Loucy (cell line): ENCODE measurements around the gene PCTP.

Source experiments
- H2AFZ ChIP-seq: fragments of 200-600 bp; sonication (generic); 2 replicates; pipeline ENCODE4 v1.6.0; 2016; ENCODE audit warnings: antibody characterized with exemption, mild to moderate bottlenecking, low read length, moderate library complexity
- H3F3A ChIP-seq: fragments of 200-600 bp; 2 replicates; pipeline ENCODE4 v1.6.0; 2016; ENCODE audit warnings: antibody characterized with exemption, low read depth, mild to moderate bottlenecking
- H3K27me3 ChIP-seq: fragments of 200-600 bp; sonication (generic); 2 replicates; pipeline ENCODE4 v1.6.1; 2014; ENCODE audit warnings: low read length, mild to moderate bottlenecking; ENCODE audit not compliant: insufficient read depth, poor library complexity, severe bottlenecking
- H3K36me3 ChIP-seq: fragments of 200-600 bp; sonication (generic); 2 replicates; pipeline ENCODE4 v1.6.1; 2016; ENCODE audit warnings: low read length; ENCODE audit not compliant: insufficient read depth
- H3K4me1 ChIP-seq: fragments of 200-600 bp; sonication (generic); 2 replicates; pipeline ENCODE4 v1.5.1; 2014; ENCODE audit warnings: low read length, mild to moderate bottlenecking; ENCODE audit not compliant: insufficient read depth, poor library complexity, severe bottlenecking
- H3K4me2 ChIP-seq: fragments of 200-600 bp; sonication (generic); 2 replicates; pipeline ENCODE4 v1.6.0; 2014; ENCODE audit warnings: antibody characterized with exemption, low read length, low read depth, mild to moderate bottlenecking; ENCODE audit not compliant: poor library complexity, severe bottlenecking
- H3K4me3 ChIP-seq: fragments of 200-600 bp; sonication (generic); 2 replicates; pipeline ENCODE4 v1.5.1; 2014; ENCODE audit warnings: low read length, mild to moderate bottlenecking, mixed read lengths; ENCODE audit not compliant: poor library complexity, severe bottlenecking
- H3K79me2 ChIP-seq: fragments of 200-600 bp; sonication (generic); 2 replicates; pipeline ENCODE4 v1.6.1; 2014; ENCODE audit warnings: low read length; ENCODE audit not compliant: insufficient read depth
- H3K9ac ChIP-seq: fragments of 200-600 bp; sonication (generic); 2 replicates; pipeline ENCODE4 v1.6.0; 2014; ENCODE audit warnings: mild to moderate bottlenecking, low read depth, low read length, moderate library complexity; ENCODE audit not compliant: poor library complexity, severe bottlenecking
- H3K9me2 ChIP-seq: fragments of 200-600 bp; sonication (generic); replicated peaks from 2 replicates; pipeline ENCODE4 v1.6.1; 2016; ENCODE audit warnings: low read depth, low read length, mixed read lengths
- H3K9me3 ChIP-seq: fragments of 200-600 bp; sonication (generic); 2 replicates; pipeline ENCODE4 v1.6.1; 2014; ENCODE audit warnings: mild to moderate bottlenecking, antibody characterized with exemption, low read length, low read depth; ENCODE audit not compliant: insufficient read depth
- H4K20me1 ChIP-seq: fragments of 200-600 bp; sonication (generic); 2 replicates; pipeline ENCODE4 v1.6.0; 2014; ENCODE audit warnings: antibody characterized with exemption, low read length, mild to moderate bottlenecking; ENCODE audit not compliant: insufficient read depth, poor library complexity, severe bottlenecking
- CTCF ChIP-seq: fragments of 200-600 bp; sonication (generic); conservative IDR thresholded peaks from 2 replicates; pipeline ENCODE4 v1.5.1; 2014; ENCODE audit warnings: mild to moderate bottlenecking, antibody characterized with exemption, low read length
- EZH2phosphoT487 ChIP-seq: fragments of 200-600 bp; IDR thresholded peaks from 2 replicates; pipeline ENCODE4 v1.6.1; 2018; ENCODE audit warnings: antibody characterized with exemption, mild to moderate bottlenecking, moderate library complexity, borderline replicate concordance

The PCTP gene

GRCh38 chr17:55729484-55729883 is 21.4 kb upstream of the PCTP start:
- Histone ChIP-seq H3K27me3 (no peaks in the 10 kb centered on the region), H3K9me2 (no peaks in the 10 kb centered on the region), H3K4me2 (no peak overlapping the region), H3K9ac (no peak overlapping the region), H3F3A (no peaks in the 10 kb centered on the region), H3K4me1 (peaks cover 5% of the 10 kb centered on the region), H2AFZ (no peak overlapping the region), H3K4me3 (no peak overlapping the region), H3K36me3 (no peaks in the 10 kb centered on the region), H3K79me2 (no peaks in the 10 kb centered on the region), H4K20me1 (no peaks in the 10 kb centered on the region), H3K9me3 (no peaks in the 10 kb centered on the region)
- TF ChIP-seq CTCF (no peak), EZH2phosphoT487 (no peak)

- Histone ChIP-seq H3K9ac (no peak overlapping the region), H2AFZ (no peak overlapping the region), H3K9me2 (no peaks in the 10 kb centered on the region), H3K4me2 (no peak overlapping the region), H3K27me3 (no peaks in the 10 kb centered on the region), H3F3A (no peaks in the 10 kb centered on the region), H3K4me1 (no peaks in the 10 kb centered on the region), H3K4me3 (no peak overlapping the region), H3K79me2 (no peaks in the 10 kb centered on the region), H3K36me3 (no peaks in the 10 kb centered on the region), H3K9me3 (no peaks in the 10 kb centered on the region), H4K20me1 (no peaks in the 10 kb centered on the region)
- TF ChIP-seq EZH2phosphoT487 (no peak), CTCF (no peak)
Observed at GRCh38 chr17:55730380-55730779, 20.5 kb upstream of the PCTP start.

- Histone ChIP-seq H3K4me3 (no peak overlapping the region), H3K4me1 (no peaks in the 10 kb centered on the region), H3F3A (no peaks in the 10 kb centered on the region), H3K9me2 (no peaks in the 10 kb centered on the region), H4K20me1 (no peaks in the 10 kb centered on the region), H3K9ac (no peak overlapping the region), H3K79me2 (no peaks in the 10 kb centered on the region), H3K27me3 (no peaks in the 10 kb centered on the region), H3K9me3 (no peaks in the 10 kb centered on the region), H2AFZ (no peak overlapping the region), H3K4me2 (no peak overlapping the region), H3K36me3 (no peaks in the 10 kb centered on the region)
- no peak for TF ChIP-seq EZH2phosphoT487
- TF ChIP-seq CTCF: no peak
Observed at GRCh38 chr17:55730808-55731207, 20.0 kb upstream of the PCTP start.
